GM12865 (cell line): Measurements from ENCODE around the gene ZC3HAV1.

ENCODE experiments used
- DNase-seq: peaks from one replicate; pipeline ENCODE4 v3.0.0; 2010; ENCODE audit warnings: low read depth
- H3K4me3 ChIP-seq: 2 replicates; pipeline ENCODE4 v1.5.1; 2011; ENCODE audit warnings: mild to moderate bottlenecking, low read depth, low read length, control low read depth
- CTCF ChIP-seq: IDR thresholded peaks from 2 replicates; pipeline ENCODE4 v1.5.1; 2011; ENCODE audit warnings: low read length, control low read depth, low read depth, inconsistent platforms; ENCODE audit not compliant: insufficient read depth; ENCODE audit errors: missing control alignments

The ZC3HAV1 gene

GRCh38 chr7:139068544-139069399 lies 40.7 kb downstream of the ZC3HAV1 start:
- no peak for TF ChIP-seq CTCF
- no peak for DNase-seq
- H3K4me3 ChIP-seq: no peak overlapping the region

DNA sequence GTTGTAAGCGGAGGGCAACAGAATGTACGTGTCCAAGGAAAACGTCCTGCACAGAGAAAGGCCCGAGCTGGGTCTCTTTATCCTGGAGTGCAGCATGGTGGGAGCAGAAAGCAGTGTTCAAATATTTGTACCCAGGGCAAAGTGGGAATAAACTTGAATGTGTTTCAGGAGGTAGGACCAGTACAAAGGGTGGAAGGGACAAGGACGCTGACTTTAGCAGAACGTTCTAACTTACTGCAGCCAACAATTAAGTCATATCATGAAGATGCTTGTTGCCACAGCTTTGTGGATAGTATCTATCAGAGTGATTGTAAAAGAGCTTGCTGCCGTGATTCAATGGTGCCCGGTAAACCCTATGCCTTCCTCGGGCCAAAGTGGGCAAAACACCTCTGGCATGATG lies 43.2 kb downstream of the ZC3HAV1 start:
- H3K4me3 ChIP-seq: no peak overlapping the region
- TF ChIP-seq CTCF: no peak
- DNase-seq: no peak

GRCh38 chr7:139065323-139065722 lies 44.2 kb downstream of the ZC3HAV1 start:
- TF ChIP-seq CTCF: no peak
- no peak overlapping the region for H3K4me3 ChIP-seq
- DNase-seq: no peak

- H3K4me3 ChIP-seq: no peak overlapping the region
- TF ChIP-seq CTCF: no peak
- DNase-seq: no peak
Measured at GRCh38 chr7:139061416-139061815, 48.1 kb downstream of the ZC3HAV1 start.

- no peak for TF ChIP-seq CTCF
- no peak for DNase-seq
- H3K4me3 ChIP-seq: no peak overlapping the region
Measured at GRCh38 chr7:139060695-139061237, 48.8 kb downstream of the ZC3HAV1 start.

- H3K4me3 ChIP-seq: no peak overlapping the region
- DNase-seq: no peak
- no peak for TF ChIP-seq CTCF
Measured at GRCh38 chr7:139059905-139060304, 49.6 kb downstream of the ZC3HAV1 start.
